ENCODE measurements around the gene PRKCB.

DNA sequence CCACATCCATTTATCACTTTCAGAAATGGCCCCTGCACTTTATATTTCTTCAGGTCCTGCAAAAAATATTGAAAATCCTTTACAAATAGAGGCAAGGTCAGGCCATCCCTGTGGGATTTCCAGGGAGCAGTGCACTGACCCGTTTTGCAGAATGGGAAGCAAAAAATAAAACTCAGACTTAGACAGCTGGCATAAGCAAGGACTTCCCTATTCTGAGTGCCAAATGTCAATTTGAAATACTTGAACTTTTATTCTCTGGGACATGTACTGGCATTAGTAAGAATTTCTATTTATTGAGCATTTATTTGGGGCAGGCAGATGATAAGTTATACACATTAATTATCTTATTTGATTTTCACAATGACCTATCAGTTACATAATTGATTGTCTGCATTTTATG is 32.4 kb downstream of the PRKCB start:
- TF ChIP-seq, protein P1, sequence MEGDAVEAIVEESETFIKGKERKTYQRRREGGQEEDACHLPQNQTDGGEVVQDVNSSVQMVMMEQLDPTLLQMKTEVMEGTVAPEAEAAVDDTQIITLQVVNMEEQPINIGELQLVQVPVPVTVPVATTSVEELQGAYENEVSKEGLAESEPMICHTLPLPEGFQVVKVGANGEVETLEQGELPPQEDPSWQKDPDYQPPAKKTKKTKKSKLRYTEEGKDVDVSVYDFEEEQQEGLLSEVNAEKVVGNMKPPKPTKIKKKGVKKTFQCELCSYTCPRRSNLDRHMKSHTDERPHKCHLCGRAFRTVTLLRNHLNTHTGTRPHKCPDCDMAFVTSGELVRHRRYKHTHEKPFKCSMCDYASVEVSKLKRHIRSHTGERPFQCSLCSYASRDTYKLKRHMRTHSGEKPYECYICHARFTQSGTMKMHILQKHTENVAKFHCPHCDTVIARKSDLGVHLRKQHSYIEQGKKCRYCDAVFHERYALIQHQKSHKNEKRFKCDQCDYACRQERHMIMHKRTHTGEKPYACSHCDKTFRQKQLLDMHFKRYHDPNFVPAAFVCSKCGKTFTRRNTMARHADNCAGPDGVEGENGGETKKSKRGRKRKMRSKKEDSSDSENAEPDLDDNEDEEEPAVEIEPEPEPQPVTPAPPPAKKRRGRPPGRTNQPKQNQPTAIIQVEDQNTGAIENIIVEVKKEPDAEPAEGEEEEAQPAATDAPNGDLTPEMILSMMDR (IDR thresholded peaks at IDR 0.05) = no peak
- no peak for TF ChIP-seq POLR2A (IDR thresholded peaks at IDR 0.05)
